B cell (primary cell): ENCODE data around the gene MTMR10. TPM values are rescaled to one million over a fixed set of nuclear protein-coding genes. Genes with fewer than 3 reads are reported as not detected.

ENCODE experiments used
- ATAC-seq: fragments of 200-7000 bp; cut with Tn5 transposase; one replicate; pipeline ENCODE4 v1.10.0; 2021; ENCODE audit warnings: low read depth, mild to moderate bottlenecking, moderate number of reproducible peaks, moderate library complexity
- CTCF ChIA-PET: fragments of 350-600 bp; sonication (Branson Sonifier 250); formaldehyde crosslinking; loops from one replicate; lab custom pipeline; 2021; ENCODE audit warnings: antibody characterized with exemption, inconsistent platforms; lab: Charles Lee
- POLR2A ChIA-PET: fragments of 350-600 bp; sonication (Branson Sonifier 250); formaldehyde crosslinking; loops from one replicate; lab custom pipeline; 2021; ENCODE audit warnings: antibody characterized with exemption; lab: Charles Lee
- DNase-seq: peaks from one replicate; pipeline ENCODE4 v3.0.0; 2013
- H2AFZ ChIP-seq: 2 replicates; pipeline ENCODE4 v1.6.1; 2012; ENCODE audit warnings: mild to moderate bottlenecking, low read depth, low read length; ENCODE audit not compliant: insufficient read depth, poor library complexity, severe bottlenecking
- H3K27ac ChIP-seq, 2 donors: 1 replicate in 1 of 2; 2 replicates in 1 of 2; pipeline ENCODE4 v1.5.1; 2012 to 2013; ENCODE audit warnings: low read length in 2 of 2, mild to moderate bottlenecking in 2 of 2, moderate library complexity in 1 of 2
- H3K27me3 ChIP-seq, 4 experiments: fragments of 200-600 bp in 1 of 4; sonication (generic) in 1 of 4; replicated peaks in 1 of 4; 1 replicate in 2 of 4; 2 replicates in 2 of 4; pipeline versions ENCODE4 v1.6.1 to v1.7.0; 2013 to 2016; ENCODE audit warnings: low read length in 3 of 4, mild to moderate bottlenecking in 2 of 4, mixed read lengths in 1 of 4, moderate library complexity in 1 of 4; ENCODE audit not compliant: insufficient read depth in 4 of 4, control insufficient read depth in 3 of 4; ENCODE audit errors: control extremely low read depth in 1 of 4
- H3K36me3 ChIP-seq, 2 experiments: replicated peaks in 1 of 2; 1 replicate in 1 of 2; 2 replicates in 1 of 2; pipeline versions ENCODE4 v1.6.1 to v1.7.1; 2013; ENCODE audit warnings: low read length in 1 of 2; ENCODE audit not compliant: insufficient read depth in 2 of 2, control insufficient read depth in 1 of 2; ENCODE audit errors: control extremely low read depth in 1 of 2, extremely low read depth in 1 of 2
- H3K4me1 ChIP-seq, 2 donors: fragments of 200-600 bp in 1 of 2; sonication (generic) in 1 of 2; 1 replicate in 1 of 2; 2 replicates in 1 of 2; pipeline versions ENCODE4 v1.5.1 to v1.6.1; 2013 to 2017; ENCODE audit warnings: low read length in 2 of 2; ENCODE audit not compliant: control insufficient read depth in 2 of 2, insufficient read depth in 2 of 2
- H3K4me2 ChIP-seq: replicated peaks from 2 replicates; pipeline ENCODE3; 2012; ENCODE audit warnings: mild to moderate bottlenecking, low read depth, low read length; ENCODE audit not compliant: poor library complexity, severe bottlenecking
- H3K4me3 ChIP-seq, 5 experiments: fragments of 200-600 bp in 1 of 5; sonication (generic) in 1 of 5; 1 replicate in 3 of 5; 2 replicates in 2 of 5; pipeline versions ENCODE4 v1.5.1 to v1.7.0; 2011 to 2016; ENCODE audit warnings: low read length in 4 of 5, mild to moderate bottlenecking in 4 of 5, low read depth in 2 of 5, control low read depth in 1 of 5, moderate library complexity in 1 of 5; ENCODE audit not compliant: insufficient read depth in 1 of 5; ENCODE audit errors: control extremely low read depth in 1 of 5, extremely low read depth in 1 of 5
- H3K79me2 ChIP-seq: fragments of 200-600 bp; sonication (generic); one replicate; pipeline ENCODE4 v1.6.0; 2016; ENCODE audit warnings: low read length; ENCODE audit not compliant: control insufficient read depth, insufficient read depth
- H3K9ac ChIP-seq: fragments of 200-600 bp; sonication (generic); 2 replicates; pipeline ENCODE4 v1.6.1; 2017; ENCODE audit warnings: mild to moderate bottlenecking, low read length, moderate library complexity
- H3K9me3 ChIP-seq, 3 donors: one replicate each; pipeline versions ENCODE4 v1.6.1 to v1.7.1; 2013; ENCODE audit warnings: low read length in 2 of 3; ENCODE audit not compliant: control insufficient read depth in 2 of 3, insufficient read depth in 1 of 3; ENCODE audit errors: control extremely low read depth in 1 of 3
- H4K20me1 ChIP-seq: 2 replicates; pipeline ENCODE4 v1.6.0; 2012; ENCODE audit warnings: mild to moderate bottlenecking, low read length; ENCODE audit not compliant: insufficient read depth, control insufficient read depth, poor library complexity, severe bottlenecking
- H3K27ac Mint-ChIP-seq: one replicate; pipeline ENCODE4 v1.8.0; 2021; ENCODE audit warnings: mixed read lengths
- H3K27me3 Mint-ChIP-seq: one replicate; pipeline ENCODE4 v1.8.0; 2021; ENCODE audit warnings: mixed read lengths
- H3K4me1 Mint-ChIP-seq: one replicate; pipeline ENCODE4 v1.8.0; 2021; ENCODE audit warnings: mixed read lengths
- H3K4me3 Mint-ChIP-seq: one replicate; pipeline ENCODE4 v1.8.0; 2021; ENCODE audit warnings: mixed read lengths
- H3K9me3 Mint-ChIP-seq: one replicate; pipeline ENCODE4 v1.8.0; 2022; ENCODE audit warnings: mixed read lengths; ENCODE audit not compliant: insufficient read depth
- CTCF ChIP-seq: fragments of 200-600 bp; IDR thresholded peaks from one replicate; pipeline ENCODE4 v1.8.0; 2022; ENCODE audit warnings: antibody characterized with exemption, mild to moderate bottlenecking
- EZH2 ChIP-seq: IDR thresholded peaks from 2 replicates; pipeline ENCODE4 v1.6.1; 2012; ENCODE audit warnings: borderline replicate concordance, low read depth, mild to moderate bottlenecking, moderate library complexity, low read length; ENCODE audit not compliant: insufficient read depth, poor library complexity, severe bottlenecking
- WGBS: methylation state at CpG from one replicate; pipeline ENCODE4 v1.1.5; 2013; ENCODE audit warnings: missing lambda C conversion rate; ENCODE audit not compliant: insufficient coverage; 5-methylcytosine and 5-hydroxymethylcytosine counted together
- intact Hi-C: fragments of 100-400 bp; cut with micrococcal nuclease; formaldehyde crosslinking; loops from one replicate; pipeline ENCODE4 v1.10.0; 2022
- polyA plus RNA-seq: library from polyadenylated mRNA; depleted of rRNA; stranded (reverse); fragments of >200 nt; gene quantifications from 2 replicates; pipeline ENCODE4 v1.2.3, GENCODE V29; 2012
- total RNA-seq, 2 donors: library from RNA; stranded (reverse); fragments of 120-200 nt in 1 of 2; gene quantifications; 1 replicate in 1 of 2; 2 replicates in 1 of 2; pipeline versions ENCODE4 v1.2.3 to v1.2.4, GENCODE V29; 2013 to 2022

MTMR10 gene
- total and polyA plus RNA-seq, 2 donors (not counting 1 experiment from before 2014, with no cell fraction given): 27.9 to 50.2 TPM

DNA sequence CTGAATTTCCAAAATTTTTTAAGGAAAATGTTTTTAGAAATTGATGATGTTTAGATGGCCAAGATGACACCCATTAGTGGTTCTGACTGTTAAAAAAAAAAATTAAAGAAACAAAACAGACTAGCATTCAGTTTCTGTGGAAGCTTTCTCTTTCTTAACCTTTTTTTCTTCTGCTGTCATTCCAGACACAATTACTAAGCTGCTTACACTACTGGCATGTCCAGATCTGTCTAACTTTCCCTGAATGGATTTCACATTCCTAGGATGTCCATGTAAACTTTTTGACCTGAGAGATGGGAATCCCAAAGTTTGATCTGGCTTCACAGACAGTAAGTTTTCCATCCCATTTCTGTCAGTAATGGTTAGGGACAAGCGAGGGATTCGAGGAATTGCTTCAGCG, 10.3 kb upstream of the MTMR10 start:
- no peak overlapping the region for H3K27ac ChIP-seq
- peaks cover 46% of the 10 kb centered on the region in 2 donors for H3K4me1 ChIP-seq
- H3K4me2 ChIP-seq: no peak overlapping the region
- H3K9me3 Mint-ChIP-seq: no peaks in the 10 kb centered on the region
- POLR2A ChIA-PET: interaction anchor here (3.5 kb wide), 1 partner anchor 10 kb away, joined by 15 read pairs; the partner anchor contains the start of gene MTMR10
- TF ChIP-seq CTCF (no peak), EZH2 (no peak)
- ATAC-seq (no peak), DNase-seq (no peak)
- WGBS: 100% methylated on average over 1 of the region's 3 CpGs
- H3K4me1 Mint-ChIP-seq: peaks cover 64% of the 10 kb centered on the region
- no peak overlapping the region for H3K9ac ChIP-seq
- H3K27me3 Mint-ChIP-seq: no peaks in the 10 kb centered on the region
- H3K27ac Mint-ChIP-seq: no peak overlapping the region
- no peaks in the 10 kb centered on the region for H3K27me3 ChIP-seq
- peaks cover 0 to 3% (median 0%) of the 10 kb centered on the region in 3 donors for H3K9me3 ChIP-seq
- H2AFZ ChIP-seq: no peak overlapping the region
- intact Hi-C loops: loop anchor here (5.0 to 10.0 kb wide), 3 partner anchors 51 to 363 kb away; no protein-coding TSS in a partner anchor
- H3K36me3 ChIP-seq: no peaks in the 10 kb centered on the region
- CTCF ChIA-PET: interaction anchor here (2.6 kb wide), 1 partner anchor 10 kb away, joined by 10 read pairs; the partner anchor contains the start of gene MTMR10
- H3K4me3 ChIP-seq: no peak overlapping the region
- no peak overlapping the region for H3K4me3 Mint-ChIP-seq
- no peaks in the 10 kb centered on the region for H3K79me2 ChIP-seq
- no peaks in the 10 kb centered on the region for H4K20me1 ChIP-seq

DNA sequence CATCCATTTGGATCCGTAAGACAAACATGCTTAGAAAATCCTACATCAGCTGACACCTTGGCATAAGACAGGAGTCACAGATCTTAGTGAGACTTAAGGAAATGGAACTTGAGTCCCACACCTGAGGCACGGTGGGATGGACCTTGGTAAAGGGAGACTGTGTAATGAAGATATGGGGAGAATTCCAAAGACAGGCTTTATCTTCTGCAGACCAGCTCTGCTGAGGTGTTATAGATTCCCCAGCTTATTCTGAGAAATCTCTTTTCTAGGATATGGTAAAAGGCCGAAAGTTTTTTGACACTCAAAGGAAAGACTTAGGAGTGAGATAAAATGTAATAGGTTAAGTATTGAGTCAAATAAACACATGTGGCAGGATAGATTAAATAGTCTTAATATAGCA, 8.3 kb upstream of the MTMR10 start:
- H3K4me1 Mint-ChIP-seq: peaks cover 48% of the 10 kb centered on the region
- DNase-seq (no peak), ATAC-seq (no peak)
- Histone ChIP-seq H3K27ac (no peak overlapping the region), H4K20me1 (no peaks in the 10 kb centered on the region), H3K4me2 (no peak overlapping the region), H3K27me3 (no peaks in the 10 kb centered on the region), H3K79me2 (no peaks in the 10 kb centered on the region), H3K9ac (no peak overlapping the region), H2AFZ (no peak overlapping the region), H3K36me3 (no peaks in the 10 kb centered on the region), H3K9me3 (peaks cover 0 to 3% (median 0%) of the 10 kb centered on the region in 3 donors), H3K4me1 (peaks cover 27 to 31% of the 10 kb centered on the region in 2 donors), H3K4me3 (no peak overlapping the region)
- TF ChIP-seq CTCF (no peak), EZH2 (no peak)
- H3K27ac Mint-ChIP-seq: no peak overlapping the region
- intact Hi-C loops: loop anchor here (5.0 to 10.0 kb wide), 3 partner anchors 53 to 365 kb away; no protein-coding TSS in a partner anchor
- H3K27me3 Mint-ChIP-seq: no peaks in the 10 kb centered on the region
- WGBS: 100% methylated on average over 1 of the region's 3 CpGs
- ChIA-PET POLR2A (interaction anchor here (0.5 kb wide), 1 partner anchor 15 kb away, joined by 4 read pairs; no protein-coding TSS in a partner anchor), CTCF (no interaction called here)
- H3K9me3 Mint-ChIP-seq: no peaks in the 10 kb centered on the region
- H3K4me3 Mint-ChIP-seq: no peak overlapping the region
